ENCODE data around the gene APPL2.

- TF ChIP-seq POLR2A (IDR thresholded peaks at IDR 0.05): no peak
- TF ChIP-seq, protein P1, sequence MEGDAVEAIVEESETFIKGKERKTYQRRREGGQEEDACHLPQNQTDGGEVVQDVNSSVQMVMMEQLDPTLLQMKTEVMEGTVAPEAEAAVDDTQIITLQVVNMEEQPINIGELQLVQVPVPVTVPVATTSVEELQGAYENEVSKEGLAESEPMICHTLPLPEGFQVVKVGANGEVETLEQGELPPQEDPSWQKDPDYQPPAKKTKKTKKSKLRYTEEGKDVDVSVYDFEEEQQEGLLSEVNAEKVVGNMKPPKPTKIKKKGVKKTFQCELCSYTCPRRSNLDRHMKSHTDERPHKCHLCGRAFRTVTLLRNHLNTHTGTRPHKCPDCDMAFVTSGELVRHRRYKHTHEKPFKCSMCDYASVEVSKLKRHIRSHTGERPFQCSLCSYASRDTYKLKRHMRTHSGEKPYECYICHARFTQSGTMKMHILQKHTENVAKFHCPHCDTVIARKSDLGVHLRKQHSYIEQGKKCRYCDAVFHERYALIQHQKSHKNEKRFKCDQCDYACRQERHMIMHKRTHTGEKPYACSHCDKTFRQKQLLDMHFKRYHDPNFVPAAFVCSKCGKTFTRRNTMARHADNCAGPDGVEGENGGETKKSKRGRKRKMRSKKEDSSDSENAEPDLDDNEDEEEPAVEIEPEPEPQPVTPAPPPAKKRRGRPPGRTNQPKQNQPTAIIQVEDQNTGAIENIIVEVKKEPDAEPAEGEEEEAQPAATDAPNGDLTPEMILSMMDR (IDR thresholded peaks at IDR 0.05 in 4 of 5, conservative IDR thresholded peaks at IDR 0.05 in 1 of 5): no peak
Observed at GRCh38 chr12:105235281-105235731, 668 bp downstream of the APPL2 start.
